Neural progenitor cell (in vitro differentiated cells): Measurements from ENCODE around the gene XPNPEP1.

ENCODE experiments used
- CTCF ChIP-seq: fragments of 200-600 bp; sonication (generic); IDR thresholded peaks from 2 replicates; pipeline ENCODE4 v1.5.1; 2017; ENCODE audit warnings: antibody characterized with exemption, mild to moderate bottlenecking
- EZH2 ChIP-seq: fragments of 200-600 bp; sonication (generic); IDR thresholded peaks from 2 replicates; pipeline ENCODE4 v1.6.1; 2017; ENCODE audit warnings: antibody characterized with exemption, mild to moderate bottlenecking, moderate library complexity
- EZH2phosphoT487 ChIP-seq: fragments of 200-600 bp; sonication (generic); IDR thresholded peaks from 2 replicates; pipeline ENCODE4 v1.6.1; 2017; ENCODE audit warnings: antibody characterized with exemption

GRCh38 chr10:109881769-109882057, 41.6 kb downstream of the XPNPEP1 start:
- TF ChIP-seq EZH2phosphoT487 (no peak), CTCF (no peak), EZH2 (no peak)
